Activated effector memory CD4-positive, alpha-beta T cell treated with anti-CD3 and anti-CD28 coated beads, Interleukin-2, amount 50 U/mL, for 16 hours (primary cell): ENCODE results near the gene CDC23.
A peak's percentile ranks its signal among the peaks of the same experiment; 100 is the strongest.
"Not testable (repeated sequence)": the region's sequence is repeated elsewhere in the genome, so short reads cannot be mapped to it uniquely, and the experiment has no call there.

ENCODE experiments used
- DNase-seq: peaks from one replicate; pipeline ENCODE4 v3.0.0-alpha.2; 2020

The CDC23 gene

DNA sequence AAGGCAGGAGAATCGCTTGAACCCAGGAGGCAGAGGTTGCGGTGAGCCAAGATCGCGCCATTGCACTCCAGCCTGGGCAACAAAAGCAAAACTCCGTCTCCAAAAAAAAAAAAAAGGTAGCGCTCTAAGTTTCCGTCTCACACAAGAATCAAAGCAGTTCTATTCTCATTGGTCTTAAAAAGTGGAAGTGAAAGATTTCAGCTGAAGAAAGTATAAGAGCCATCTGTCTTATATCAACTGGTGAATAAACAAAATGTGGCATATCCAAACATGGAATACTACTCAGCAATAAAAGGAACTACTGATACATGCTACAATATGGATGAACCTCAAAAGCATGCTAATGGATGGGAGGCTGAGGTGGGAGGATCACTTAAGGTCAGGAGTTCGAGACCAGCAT lies 19.3 kb downstream of the CDC23 start:
- not testable (repeated sequence) for DNase-seq

DNA sequence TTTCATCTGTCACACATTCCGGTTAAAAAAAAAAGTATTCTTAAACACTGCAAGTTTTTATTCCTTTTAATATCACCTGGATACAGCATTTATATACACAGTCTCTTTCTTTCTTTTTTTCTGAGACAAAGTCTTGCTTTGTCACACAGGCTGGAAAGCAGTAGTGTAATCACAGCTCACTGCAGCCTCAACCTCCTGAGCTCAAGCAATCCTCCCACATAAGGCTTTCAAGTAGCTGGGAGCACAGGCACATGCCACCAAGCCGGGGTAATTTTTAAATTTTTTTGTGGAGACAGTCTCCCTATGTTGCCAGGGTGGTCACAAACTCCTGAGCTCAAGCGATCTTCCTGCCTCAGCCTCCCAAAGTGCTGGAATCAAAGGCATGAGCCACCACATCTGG lies 20.3 kb downstream of the CDC23 start:
- no peak for DNase-seq

DNA sequence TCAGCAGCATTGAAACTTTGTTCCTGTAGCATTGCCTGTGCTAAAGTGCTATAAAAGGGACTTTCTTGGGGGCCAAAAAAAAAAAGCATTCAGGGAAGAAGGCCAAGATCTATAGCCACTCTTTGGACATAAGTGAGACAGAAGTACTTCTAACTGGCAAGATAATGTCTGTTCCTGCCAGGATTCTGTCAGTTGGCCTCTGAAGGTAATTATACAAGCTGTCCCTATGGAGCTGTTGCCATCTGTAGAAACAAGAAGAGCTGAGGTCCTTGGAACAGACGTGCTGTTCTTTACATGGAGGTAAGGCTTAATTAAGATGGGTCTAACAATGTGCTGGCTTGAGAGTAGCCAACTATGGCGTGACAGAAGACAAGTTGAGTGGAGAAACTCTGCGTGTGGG lies 24.5 kb downstream of the CDC23 start:
- DNase-seq = no peak

GRCh38 chr5:138186002-138186447 lies 27.1 kb downstream of the CDC23 start:
- DNase-seq = no peak

GRCh38 chr5:138182808-138183207 lies 30.3 kb downstream of the CDC23 start:
- DNase-seq = no peak

GRCh38 chr5:138180841-138181240 lies 32.3 kb downstream of the CDC23 start:
- no peak for DNase-seq

DNA sequence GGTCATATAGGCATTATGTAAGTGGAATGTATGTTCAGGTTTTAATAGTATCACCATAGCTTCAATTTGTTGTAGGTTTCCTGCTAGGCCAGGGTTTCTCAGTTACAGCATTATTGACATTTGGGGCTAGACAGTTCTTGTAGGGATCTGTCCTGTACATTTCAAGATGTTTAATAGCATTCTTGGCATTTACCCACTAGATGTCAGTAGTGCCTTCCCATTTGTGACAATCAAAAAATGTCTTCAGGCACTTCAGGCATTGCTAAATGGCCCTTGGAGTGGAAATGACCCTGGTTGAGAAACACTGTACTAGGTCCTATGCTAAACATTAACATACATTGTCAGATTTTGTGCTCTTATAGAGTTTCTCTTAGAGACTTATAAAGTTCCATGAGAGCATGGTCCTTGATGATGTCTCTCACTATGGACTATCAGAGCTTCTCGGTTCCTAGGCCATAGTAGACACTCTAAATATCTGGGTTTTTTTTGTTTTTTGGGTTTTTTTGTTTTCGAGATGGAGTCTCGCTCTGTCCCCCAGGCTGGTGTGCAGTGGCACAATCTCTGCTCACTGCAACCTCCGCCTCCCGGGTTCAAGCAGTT lies 32.8 kb downstream of the CDC23 start:
- DNase-seq = no peak

DNA sequence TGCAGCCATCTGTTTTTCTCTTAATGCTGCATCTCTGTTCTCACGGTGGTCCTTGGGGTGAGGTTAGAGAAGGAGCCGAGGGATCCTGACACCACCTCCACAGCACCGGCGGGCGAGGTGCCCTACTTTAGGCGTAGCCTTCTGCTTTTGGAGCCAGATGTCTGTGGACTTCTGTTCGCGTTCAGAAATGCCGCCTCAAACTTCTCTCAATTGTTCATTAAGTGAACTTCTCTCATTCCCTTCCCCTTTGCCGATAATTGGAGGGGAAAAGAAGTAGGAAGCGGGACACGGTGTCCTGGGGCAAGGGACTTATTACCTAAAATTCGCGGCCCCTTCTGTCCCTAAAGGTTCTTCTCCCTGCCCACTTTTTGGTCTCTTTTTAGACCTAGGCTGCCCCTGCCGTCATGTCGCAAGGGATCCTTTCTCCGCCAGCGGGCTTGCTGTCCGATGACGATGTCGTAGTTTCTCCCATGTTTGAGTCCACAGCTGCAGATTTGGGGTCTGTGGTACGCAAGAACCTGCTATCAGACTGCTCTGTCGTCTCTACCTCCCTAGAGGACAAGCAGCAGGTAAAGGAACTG lies 33.8 kb downstream of the CDC23 start:
- DNase-seq = no peak

DNA sequence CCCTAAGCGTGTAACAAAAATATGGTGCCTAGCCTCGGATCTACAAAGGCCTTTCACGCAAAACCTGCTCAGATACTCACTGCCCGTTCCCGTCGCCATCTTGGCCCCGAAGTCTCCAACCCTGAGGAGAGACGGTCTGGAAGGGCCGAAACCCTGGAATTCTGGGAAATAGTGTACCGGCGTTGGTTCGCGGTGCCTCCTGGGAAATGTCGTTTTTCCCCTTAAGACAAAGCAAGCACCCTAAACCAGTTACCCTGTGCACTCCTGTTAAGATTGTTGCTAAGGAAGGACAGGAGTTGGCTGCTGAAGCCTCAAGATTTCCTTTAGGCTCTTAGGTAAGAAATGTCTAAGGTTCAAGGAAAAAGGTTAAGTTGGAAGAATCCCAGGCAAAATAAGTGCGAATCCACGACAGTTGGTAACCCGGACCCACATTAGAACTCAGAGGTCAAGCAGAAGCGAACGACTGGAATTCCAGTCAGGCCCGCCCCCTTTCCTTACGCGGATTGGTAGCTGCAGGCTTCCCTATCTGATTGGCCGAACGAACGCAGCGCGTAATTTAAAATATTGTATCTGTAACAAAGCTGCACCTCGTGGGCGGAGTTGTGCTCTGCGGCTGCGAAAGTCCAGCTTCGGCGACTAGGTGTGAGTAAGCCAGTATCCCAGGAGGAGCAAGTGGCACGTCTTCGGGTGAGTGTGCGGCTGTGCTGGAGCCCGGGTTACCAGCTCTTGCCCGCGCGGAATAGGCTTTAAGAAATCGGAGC lies 34.4 kb downstream of the CDC23 start, which contains the start of the genes BRD8 and KIF20A:
BRD8 (minus strand) TSS at position 115 of the 761 bp plus-strand sequence; CDS start at position 99, 16 bp downstream.
KIF20A (plus strand) TSS at position 597 of the 761 bp plus-strand sequence. CDS start 569 bp downstream, outside the sequence.
- DNase-seq = peak; percentile 95

GRCh38 chr5:138177941-138178515 lies 35.1 kb downstream of the CDC23 start:
- DNase-seq = peak; percentile 68

DNA sequence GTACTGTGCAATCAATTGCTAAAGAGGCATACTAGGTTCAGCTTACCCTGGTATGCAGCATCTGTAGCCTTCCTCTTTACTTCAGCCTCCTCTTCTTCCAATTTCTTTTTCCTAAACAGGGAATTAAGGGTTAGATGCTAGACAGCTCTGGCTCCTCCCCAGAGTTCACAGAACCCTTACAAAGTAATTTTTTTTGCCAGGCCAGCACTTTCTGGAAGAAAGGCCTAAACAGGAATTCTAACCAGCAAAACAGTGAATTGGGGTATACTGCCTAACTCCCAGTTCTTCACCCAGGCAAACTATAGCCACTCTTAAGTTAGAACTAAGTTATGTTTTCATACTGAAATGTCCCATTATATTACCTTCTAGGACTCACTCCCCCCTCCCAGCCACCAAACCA lies 42.8 kb downstream of the CDC23 start:
- DNase-seq = no peak

GRCh38 chr5:138169124-138169523 lies 44.0 kb downstream of the CDC23 start:
- DNase-seq = no peak

- no peak for DNase-seq
Measured at GRCh38 chr5:138163721-138164120, 49.4 kb downstream of the CDC23 start.

DNA sequence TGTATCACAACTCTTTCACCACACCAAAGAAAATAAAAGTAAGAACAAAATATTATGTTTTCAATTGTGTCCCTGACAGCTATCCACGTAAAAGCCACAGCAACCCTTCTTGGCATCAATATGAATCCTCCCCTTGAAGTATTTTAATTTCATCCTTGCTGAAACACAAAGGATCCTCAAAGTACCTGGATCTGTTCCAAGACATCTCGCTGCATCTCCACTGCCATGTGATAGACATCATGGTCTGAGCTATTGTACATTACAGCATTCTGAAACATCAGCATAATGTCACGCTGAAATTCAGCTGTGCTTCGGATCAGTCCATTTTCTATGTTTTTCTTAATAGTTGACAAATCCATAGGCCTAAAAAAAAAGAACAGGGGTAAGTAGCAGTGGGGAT lies 52.4 kb downstream of the CDC23 start:
- DNase-seq = no peak

- DNase-seq = no peak
Measured at GRCh38 chr5:138159666-138160065, 53.5 kb downstream of the CDC23 start.

GRCh38 chr5:138157626-138158025 lies 55.5 kb downstream of the CDC23 start:
- no peak for DNase-seq

GRCh38 chr5:138155977-138156376 lies 57.1 kb downstream of the CDC23 start:
- DNase-seq = not testable (repeated sequence)

DNA sequence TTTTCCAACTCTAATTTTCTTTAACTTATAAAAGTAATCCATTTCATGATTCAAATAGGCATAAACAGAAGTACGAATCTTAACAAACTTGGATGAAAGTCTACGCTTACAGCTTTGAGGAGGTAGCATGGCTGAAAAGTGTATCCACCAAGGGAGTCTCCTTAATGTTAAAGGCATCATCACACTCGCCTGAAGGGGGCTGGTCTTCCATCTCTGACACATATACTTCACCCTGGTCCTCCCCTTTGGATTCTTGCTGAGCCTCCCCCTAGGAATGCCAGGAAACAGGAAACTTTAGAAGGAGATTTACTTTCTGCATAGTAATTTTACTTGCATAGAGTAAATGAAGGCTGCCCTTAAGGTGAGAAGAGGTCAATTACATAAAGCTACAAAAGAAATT lies 63.6 kb downstream of the CDC23 start:
- DNase-seq = no peak

DNA sequence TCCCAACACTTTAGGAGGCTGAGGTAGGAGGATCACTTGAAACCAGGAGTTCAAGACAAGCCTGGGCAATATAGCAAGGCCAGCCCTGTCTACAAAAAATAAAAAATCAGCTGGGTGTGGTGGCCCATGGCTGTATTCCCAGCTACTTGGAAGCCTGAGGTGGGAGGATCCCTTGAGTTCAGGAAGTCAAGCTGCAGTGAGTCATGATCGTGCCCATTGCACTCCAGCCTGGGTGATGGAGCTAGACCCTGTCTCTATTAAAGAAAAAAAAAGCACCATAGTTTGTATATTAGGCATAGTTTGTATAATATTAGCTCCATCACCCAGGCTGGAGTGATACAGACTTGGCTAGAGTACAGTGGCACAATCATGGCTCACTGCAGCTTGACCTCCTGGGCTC lies 64.3 kb downstream of the CDC23 start:
- no peak for DNase-seq

- not testable (repeated sequence) for DNase-seq
Measured at GRCh38 chr5:138143578-138143977, 69.5 kb downstream of the CDC23 start.

DNA sequence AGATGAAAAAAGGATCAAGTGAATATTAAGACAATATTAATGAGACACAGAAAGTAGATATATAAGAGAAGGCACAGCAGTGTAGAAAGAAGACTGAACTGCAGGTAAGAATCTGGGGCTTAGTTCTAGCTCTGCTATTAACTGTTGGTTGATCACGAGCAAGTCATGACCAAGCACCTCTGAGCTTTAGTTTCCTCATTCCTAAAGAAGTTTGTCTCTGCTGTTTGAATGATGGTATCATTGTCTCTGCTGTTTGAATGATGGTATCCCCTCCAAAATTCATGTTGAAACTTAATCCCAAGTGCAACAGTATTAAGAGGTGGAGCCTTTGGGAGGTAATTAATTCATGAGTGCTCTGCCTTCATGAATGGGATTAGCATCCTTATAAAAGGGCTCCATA lies 71.4 kb downstream of the CDC23 start:
- no peak for DNase-seq

DNA sequence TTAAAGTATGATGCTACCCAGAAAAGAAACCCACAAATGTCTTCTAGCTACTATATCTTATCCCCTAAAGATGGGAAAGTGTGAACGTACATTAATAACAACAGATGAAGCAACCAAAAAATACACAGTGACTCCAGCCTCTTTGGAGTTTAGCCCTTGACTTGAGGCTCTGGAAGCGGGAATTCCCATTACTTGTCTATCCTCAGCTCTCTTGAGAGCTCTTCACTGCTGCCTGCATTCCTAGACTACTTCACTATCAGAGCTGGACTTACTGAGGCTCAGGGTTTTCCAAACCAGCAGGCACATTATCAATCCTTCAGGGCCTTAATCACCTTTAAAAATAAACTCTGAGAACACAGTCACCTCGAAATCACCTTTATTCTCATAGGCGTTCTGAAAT lies 72.9 kb downstream of the CDC23 start:
- DNase-seq = no peak

DNA sequence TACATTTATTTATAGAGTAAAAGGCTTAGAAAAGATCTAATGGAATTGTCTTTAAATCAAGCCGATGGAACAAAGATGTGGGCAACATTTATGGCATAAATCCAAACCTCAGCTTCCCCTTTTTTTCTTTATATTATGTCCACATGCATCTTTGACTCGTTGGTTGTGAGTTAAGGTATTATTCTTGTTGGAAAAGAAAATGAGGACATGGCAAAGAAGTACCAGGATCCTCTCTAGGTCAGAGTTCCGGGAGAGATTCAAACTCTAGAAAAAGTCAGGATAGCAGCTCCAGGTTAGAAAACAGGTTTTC lies 73.4 kb downstream of the CDC23 start:
- no peak for DNase-seq
